Measurements from ENCODE around the gene SIRPB2.

Gene SIRPB2

GRCh38 chr20:1438361-1438760 is 52.9 kb downstream of the SIRPB2 start:
- DNase-seq: no peak

GRCh38 chr20:1437235-1437904 is 53.9 kb downstream of the SIRPB2 start:
- DNase-seq: peak; percentile 77

- DNase-seq: no peak
Measured at GRCh38 chr20:1436263-1436662, 55.0 kb downstream of the SIRPB2 start.

GRCh38 chr20:1435337-1435699 is 55.9 kb downstream of the SIRPB2 start:
- no peak for DNase-seq

DNA sequence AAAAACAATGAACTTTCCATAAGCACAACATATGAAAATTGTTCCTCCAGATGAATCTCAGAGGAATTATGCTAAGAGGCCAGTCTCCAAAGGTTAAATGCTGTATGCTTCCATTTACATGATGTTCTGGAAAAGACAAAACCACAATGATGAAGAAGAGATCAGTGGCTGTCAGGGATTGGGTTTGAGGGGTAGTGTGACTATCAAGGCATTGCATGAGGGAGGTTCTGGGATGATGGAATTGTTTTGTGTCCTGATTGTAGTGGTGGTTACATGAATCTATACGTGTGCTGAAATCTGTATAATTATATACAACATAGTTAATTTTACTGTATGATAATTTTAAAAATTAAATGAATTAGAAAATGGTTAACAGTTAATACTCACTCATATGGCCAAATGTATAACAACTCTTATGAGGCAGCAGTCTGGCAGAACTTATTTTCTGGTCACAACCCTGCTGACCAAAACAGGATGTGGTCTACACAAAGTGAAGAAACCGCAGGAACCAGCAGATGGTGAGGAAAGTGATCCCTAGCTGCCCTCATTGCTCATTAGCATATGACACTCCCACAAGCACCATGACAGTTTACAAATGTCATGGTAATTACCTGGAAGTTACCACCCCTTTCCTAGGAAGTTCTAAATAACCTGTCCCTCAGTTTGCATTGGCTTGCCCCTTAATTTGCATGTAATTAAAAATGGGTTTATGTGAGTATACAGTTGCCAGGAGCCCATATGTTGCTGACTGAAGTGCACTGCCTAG is 56.5 kb downstream of the SIRPB2 start:
- DNase-seq: no peak

- no peak for DNase-seq
Measured at GRCh38 chr20:1431158-1431557, 60.1 kb downstream of the SIRPB2 start.

DNA sequence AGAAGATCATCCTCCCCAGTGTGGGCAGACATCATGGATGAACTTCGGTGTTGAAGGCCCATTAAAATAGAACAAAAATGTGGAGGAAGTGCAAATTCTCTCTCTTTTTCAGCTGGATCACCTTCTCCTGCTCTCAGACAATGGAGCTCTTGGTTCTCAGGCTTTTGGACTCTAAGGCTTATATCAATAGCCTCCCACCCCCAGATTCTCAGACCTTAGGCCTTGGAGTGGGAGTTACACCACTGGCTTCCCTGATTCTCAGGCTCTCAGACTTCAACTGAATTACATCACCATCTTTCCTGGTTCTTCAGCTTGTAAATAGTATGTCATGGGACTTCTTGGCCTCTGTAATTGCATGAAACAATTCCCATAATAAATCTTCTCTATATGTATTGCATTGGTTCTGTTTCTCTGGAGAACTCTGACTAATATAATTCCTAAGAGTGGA is 61.2 kb downstream of the SIRPB2 start:
- no peak for DNase-seq

DNA sequence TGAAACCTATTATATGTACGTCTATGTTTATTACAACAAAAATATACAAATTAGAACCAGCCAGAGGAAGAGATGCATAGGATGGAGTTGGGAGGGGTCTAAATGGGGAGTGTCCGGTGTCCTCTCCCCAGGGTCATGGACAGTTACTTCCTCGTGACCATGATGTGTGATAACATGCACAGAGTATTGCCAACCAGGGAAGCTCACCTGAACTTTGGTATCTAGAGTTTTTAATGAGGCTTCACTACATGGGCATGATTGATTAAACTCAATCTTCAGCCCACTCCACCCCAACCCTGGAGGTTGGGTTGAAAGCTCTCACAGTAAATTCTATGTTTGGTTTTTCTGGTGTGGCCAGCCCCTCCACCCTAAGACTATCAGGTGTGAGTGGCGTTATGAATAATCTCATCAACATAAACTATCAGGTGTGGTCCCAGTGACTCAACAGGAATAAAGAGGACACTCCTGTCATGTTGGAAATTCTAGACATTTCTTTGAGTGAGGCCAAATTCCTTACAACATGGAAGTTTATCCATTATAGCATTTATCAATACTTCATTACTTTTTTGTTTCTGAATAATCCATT is 62.0 kb downstream of the SIRPB2 start:
- no peak for DNase-seq

- no peak for DNase-seq
Measured at GRCh38 chr20:1427457-1428054, 63.7 kb downstream of the SIRPB2 start.

DNA sequence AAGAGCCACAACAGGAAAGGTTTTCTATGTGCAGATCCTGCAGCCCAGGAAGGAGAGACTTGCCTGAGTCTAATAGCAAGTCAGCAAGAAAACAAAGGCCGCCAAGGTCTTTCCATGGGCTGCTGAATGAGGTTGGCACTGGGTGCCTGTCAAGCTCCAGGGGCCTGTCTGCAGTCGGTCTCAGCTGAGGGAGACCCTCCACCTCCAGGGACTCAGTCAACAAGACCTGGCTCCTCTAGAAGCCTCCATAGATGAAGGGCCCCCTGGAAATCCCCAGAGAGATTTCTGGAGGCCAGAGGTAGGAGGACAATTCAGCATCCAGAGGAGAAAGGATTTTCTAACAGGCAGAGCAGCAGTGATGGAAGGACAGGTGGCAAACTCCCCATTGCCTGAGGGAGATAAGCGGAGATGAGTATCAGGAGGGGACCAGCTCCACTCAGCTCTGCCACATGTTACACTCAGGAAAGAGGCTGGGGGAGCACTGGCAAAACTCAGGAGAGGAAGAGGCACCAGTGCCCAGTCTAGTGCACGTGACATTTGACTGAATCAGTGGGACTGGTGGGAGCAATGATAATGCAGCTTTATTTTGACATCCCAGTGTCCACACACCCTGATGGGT is 64.9 kb downstream of the SIRPB2 start:
- DNase-seq: no peak

All from midbrain (tissue), 1 donor.